ENCODE results near the gene PTPRF.
"Not testable (repeated sequence)": the region's sequence is repeated elsewhere in the genome, so short reads cannot be mapped to it uniquely, and the experiment has no call there.

Gene PTPRF

DNA sequence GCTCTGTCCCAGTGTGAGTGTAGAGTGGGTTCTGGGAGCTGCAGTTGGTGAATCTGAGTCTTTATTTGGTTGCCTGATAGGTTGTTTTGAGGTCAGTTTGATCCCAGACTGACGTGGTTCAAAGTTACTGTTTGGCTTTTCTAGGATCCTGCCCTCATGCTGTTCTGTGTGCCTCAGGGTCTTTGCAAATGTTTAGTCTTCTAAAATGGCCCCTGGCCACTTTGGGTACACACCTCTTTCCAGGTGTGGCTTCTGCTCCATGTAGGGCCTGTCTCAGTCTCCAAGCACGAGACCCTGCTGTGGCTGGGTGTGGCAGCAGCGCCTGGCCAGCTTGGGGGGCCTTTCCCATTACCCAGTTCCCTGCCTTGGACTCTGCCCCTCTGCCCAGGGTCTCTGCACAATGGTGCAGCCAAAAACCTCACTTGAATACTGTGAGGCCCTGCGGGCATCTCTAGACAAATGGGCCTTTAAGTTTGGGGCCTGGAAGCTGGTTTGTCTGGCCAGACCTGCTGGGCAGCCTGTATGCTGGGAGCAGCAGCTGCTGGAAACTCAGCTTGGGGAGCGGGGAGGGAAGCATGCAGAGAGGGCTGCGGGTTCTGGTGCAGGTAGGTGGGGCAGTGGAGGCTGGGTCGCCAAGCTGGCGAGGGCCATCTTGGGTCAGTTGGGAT lies 5.6 kb downstream of the PTPRF start:
- FAIRE-seq (no peak), DNase-seq (ENCODE audit: insufficient read length, low spot score) (no peak)

DNA sequence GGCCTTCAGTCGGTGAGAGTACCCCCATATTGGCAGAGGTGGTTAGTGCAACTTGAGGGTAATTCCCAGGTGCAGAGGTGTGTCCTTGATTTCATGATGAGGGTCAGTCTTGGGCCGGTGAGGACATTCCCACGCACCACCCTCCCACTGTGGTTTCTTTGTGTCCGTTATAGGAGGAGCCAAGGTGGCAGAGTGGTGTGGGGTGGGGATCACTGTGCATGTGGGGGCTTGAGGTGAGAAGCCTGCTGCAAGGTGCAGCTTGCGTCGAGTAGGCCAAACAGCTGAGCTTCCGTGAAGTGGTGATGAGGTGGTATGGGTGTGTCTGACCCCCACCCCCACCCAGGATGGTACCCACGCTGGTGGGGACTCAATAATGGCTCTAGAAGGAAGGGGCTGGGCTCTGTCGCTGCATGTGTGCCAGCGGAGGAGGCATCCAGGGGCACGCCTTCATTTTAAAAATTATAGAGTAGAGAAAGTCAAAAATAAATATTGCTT lies 6.2 kb downstream of the PTPRF start:
- DNase-seq (ENCODE audit: insufficient read length, low spot score) (no peak), FAIRE-seq (no peak)

DNA sequence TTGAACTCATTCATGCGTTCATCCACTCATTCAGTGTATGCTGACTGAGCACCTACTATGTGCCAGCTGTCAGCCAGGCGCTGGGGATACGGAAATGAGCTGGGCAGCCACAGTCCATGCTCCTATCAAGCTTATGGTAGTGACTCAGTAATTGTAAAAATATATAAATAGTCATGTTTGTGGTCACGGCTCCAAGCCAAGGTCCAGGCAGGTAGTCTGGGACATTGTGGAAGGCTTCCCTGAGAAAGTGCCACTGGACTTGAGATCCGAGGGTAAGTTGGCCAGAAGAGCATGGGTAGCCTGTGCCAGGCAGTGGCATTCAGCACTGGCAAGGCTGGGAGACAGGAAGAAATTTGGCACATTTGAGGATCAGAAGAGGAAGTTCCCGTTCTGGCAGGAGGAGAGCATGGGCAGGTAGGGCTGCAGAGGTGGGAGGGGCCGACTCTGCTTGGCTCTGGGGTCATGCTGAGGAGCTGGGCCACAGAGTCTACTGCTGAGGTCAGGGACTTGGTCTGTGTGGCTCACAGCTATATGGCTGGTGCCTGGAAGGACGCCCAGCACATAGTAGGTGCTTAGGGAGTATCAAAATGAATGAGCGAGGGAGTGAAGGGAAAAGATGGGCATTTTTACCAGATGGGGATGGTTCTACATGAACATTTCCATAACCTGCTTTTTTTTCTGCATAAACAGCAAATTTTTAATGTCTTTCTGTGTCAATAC lies 6.9 kb downstream of the PTPRF start:
- FAIRE-seq, result no peak
- no peak for DNase-seq (ENCODE audit: insufficient read length, low spot score)

DNA sequence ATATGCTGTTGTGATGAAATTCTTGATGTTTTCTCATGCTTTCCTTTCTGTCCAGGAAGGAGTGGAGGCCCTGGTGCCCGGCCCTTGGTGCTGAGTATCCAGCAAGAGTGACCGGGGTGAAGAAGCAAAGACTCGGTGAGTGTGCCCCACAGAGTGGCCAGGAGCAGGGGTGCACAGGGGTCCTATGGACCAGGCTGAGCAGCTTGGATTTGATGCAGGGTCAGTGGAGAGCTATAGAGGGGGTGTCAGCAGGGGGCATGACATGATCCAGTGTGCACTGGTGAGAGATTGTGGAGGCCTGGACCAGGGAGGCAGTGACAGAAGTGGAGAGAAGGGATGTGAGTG lies 7.4 kb downstream of the PTPRF start:
- no peak for DNase-seq (ENCODE audit: insufficient read length, low spot score)
- FAIRE-seq, result no peak

DNA sequence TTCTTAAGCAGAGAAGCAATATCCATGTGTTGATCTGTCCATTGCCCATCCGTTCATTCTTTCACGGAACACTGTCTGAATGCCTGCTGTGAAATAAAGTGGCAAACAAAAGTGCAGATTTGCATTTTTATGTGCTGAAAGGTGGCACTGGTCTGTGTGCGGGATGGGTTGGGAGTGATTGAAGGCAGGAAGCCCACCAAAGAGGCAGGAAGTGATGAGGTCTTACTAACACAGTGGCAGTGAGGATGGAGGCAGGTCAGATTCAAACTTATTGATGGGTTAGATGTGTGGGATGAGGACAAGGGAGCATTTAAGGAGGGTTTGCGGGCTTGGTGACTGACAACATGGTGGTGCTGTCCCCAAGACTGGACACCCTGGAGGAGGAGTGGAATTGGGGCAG lies 8.3 kb downstream of the PTPRF start:
- DNase-seq (ENCODE audit: insufficient read length, low spot score) (no peak), FAIRE-seq (no peak)

DNA sequence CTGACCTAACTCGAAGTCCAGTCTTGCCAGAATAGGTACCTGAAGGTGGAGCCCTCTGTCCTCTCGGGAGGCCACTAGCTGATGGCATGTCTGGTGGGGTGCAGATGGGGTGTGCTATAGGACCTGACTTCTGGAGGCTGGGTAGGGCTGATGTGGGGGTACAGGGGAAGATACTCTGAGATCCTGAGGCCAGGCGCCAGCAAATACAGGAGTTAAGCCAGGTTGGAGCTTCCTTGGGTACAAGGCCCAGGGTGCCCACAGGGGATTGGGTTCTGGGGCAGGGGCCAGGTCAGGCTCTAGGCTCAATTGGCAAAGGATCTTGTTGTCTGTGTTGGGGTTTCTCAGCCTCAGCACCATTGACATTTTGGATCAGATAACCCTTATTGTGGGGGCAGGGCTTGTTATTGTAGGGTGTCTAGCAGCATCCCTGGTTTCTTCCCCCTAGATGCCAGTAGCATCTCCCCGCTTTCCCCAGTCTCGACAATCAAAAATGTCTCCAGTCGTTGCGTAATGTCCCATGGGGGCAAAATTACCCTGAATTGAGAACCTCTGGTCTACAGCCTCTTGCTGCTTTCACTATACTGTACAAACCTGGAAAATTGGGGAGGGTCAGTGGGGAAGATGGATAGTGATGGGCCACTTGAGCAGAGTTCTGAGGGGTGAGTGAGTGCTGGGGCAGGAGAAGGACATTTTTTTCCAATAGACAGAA lies 9.2 kb downstream of the PTPRF start:
- FAIRE-seq, result no peak
- no peak for DNase-seq (ENCODE audit: insufficient read length, low spot score)

DNA sequence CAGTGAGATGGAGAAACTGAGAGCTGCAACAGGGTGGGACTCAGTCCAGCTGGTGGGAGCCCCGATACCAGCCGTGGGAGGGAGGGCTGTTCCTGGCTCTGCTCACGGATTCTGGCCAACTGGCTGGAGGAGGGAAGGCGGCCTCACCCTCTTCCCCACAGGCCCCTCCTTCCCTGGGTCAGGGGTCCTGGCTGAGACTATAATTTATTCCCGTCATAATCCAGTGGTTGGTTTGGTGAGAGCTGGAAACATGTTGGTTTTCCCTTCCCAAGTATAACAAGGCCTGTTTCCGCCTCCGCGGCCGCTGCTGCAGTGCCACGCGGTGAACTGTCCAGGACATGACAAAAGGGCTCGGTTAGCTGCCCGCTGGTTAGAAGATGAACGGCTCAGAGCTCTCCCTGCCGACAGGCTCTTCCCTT lies 10.0 kb downstream of the PTPRF start:
- DNase-seq (ENCODE audit: insufficient read length, low spot score), result no peak
- no peak for FAIRE-seq

DNA sequence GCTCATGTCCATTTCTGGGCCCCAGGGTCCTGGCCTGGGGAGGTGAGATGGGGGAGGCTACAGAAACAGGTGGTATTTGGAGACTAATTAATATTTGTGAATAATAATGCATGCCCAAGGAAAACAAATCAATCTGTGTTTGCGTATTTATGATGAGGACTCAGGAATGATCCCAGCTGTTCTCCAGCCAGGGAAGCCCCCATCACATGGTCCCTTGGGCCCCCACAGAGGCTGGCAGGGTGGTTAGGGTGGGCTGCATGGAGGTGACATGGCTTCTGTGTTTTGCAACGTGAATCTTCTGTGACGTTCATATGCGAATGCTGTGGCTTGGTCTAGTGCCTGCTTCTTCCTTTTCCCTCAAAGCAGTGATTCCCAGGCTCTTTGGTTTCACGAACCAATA lies 10.5 kb downstream of the PTPRF start:
- FAIRE-seq (no peak), DNase-seq (ENCODE audit: insufficient read length, low spot score) (no peak)

DNA sequence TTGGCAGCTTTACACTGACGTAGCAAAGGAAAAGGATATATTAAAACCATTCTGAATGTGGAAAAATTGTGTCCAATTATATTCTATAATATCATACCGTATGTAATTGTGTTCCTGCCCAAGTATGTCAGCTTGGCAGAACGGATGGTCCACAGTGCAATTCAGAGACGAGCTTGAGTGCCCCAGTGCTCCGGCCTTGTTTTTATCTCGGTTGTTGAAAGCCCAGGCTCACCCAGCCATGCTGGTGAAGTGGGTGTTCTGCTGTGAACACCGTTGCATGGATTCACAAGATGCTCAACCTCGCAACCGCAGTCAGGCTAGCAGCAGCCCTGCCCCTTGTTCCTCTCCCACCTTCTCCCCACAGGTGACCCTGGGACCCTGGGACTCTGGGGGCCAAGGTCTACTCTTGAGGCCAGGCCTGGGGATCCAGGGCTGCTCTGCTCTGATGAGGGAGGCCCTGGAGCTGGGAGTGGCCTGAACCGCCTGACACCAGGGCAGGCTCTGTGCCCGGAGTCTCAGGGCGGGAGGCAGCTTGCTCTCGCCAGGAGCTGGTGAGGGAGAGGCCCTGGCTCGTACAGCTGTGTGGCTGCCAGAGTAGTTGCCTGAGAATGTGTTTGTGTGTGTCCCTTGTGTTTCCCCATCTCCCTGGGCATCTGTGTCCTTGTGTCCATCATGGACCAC lies 11.2 kb downstream of the PTPRF start:
- FAIRE-seq (no peak), DNase-seq (ENCODE audit: insufficient read length, low spot score) (no peak)

DNA sequence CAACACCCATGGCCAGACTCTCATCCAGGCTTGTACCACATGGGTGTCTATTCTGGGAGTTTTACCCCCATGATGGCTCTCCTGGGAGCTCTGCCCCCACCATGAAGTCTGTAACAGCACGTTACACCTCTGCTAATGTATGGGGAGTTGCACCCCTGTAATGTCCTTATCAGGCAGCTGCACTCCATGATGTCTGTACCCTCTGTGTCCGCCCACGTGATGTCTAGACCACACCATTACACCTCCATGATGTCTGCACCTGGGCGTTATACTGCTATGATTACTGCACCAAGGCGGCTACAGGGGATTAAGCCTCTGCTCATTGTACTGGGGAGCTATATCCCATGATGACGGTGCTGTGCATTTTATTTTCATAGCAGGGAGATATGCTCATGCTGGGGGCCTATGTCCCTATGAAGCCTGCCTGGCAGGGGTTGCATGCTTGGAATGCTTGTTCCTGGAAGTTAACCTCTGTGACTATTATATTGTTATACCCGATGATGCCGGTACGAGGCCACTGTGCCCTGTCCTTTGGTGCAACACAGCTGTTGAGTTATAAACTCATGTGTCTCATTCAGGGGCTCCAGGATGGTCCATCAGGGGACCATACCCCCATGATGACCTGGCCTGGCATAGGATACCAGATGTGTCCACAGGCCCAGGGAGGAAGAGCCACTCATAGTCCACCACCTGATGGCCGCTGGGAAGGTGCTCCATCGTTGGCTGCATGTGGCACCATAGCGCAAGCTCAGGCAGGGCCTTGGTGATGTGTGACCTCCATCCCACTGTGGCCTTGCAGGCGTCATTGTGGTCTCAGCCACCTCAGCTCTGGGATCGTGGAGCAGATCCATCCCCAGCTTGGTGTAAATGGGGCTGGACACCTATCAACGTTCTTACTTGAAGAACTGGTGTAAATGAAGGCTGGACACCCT lies 12.1 kb downstream of the PTPRF start:
- FAIRE-seq (no peak), DNase-seq (ENCODE audit: insufficient read length, low spot score) (no peak)

DNA sequence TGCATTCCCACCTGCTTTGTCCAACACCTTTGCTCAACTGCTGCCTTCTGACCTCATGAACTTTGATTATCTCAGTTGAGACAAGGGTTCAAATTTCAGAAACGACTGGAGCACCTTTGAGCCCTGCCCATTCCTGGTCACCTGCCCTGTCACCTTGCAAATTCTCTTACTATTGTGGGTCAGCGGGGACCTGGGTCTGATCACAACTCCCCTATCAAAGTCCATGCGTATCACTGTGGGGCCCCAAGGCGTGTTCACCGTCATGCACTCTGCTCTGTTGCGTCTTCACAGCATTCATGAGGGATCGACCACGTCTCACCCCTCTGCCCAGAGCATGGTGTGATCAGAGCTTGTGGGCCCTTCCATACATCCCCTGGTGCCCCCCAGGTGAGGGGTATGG lies 12.9 kb downstream of the PTPRF start:
- DNase-seq (ENCODE audit: insufficient read length, low spot score), result no peak
- no peak for FAIRE-seq

DNA sequence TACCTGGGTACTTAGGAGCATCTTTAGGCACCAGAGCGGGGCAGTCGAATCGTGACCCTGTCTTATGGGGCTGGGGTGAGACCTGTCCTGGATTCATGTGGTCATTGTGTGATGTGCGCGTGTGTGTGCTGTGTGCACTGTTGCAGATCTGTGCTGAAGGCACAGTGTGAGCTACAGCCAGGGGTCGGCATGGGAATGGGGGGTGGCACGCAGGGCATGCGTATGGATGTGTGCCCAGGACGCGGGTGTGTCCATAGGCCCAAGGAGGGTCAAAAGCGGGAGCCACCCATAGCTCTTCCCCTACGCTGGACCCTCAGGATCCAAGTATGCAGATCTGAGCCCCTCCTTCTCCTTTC lies 14.6 kb downstream of the PTPRF start:
- FAIRE-seq, result no peak

DNA sequence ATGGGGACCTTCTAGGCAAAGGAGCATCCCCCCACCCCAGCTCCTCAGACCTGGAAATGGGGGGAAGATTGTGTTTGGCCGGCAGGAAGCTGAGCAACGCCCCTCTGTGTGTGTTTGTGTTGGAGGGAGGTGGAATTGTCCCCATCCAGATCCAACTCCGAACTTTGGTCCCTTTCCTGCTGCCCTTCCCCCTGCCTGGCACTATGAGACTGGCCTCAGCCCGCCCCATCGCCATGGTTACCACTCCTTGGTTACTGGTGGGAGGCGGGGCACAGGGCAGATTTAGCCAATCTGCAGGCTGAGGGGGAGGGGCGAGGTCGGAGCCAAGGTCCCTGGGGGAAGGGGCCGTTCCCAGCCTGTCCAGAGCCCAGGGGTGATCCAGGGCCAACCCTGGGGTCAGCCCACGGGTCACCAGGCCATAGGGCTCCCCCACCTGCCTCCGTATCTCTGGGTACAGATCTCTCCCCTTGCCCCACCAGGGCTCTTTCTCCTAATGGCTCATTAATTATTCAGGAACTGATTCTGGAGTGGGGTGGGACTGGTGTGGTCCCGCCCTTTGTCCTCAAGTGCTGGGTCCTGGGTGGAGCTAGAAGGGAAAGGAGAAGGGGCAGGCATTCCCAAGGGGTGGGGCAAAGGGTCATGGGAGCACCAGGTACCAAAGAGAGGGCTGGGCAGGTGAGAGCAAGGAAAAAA lies 15.2 kb downstream of the PTPRF start:
- DNase-seq (ENCODE audit: insufficient read length, low spot score) (no peak), FAIRE-seq (no peak)

More for the DNA sequence above, 14.6 kb downstream of the PTPRF start:
- no peak for DNase-seq (ENCODE audit: insufficient read length, low spot score)

DNA sequence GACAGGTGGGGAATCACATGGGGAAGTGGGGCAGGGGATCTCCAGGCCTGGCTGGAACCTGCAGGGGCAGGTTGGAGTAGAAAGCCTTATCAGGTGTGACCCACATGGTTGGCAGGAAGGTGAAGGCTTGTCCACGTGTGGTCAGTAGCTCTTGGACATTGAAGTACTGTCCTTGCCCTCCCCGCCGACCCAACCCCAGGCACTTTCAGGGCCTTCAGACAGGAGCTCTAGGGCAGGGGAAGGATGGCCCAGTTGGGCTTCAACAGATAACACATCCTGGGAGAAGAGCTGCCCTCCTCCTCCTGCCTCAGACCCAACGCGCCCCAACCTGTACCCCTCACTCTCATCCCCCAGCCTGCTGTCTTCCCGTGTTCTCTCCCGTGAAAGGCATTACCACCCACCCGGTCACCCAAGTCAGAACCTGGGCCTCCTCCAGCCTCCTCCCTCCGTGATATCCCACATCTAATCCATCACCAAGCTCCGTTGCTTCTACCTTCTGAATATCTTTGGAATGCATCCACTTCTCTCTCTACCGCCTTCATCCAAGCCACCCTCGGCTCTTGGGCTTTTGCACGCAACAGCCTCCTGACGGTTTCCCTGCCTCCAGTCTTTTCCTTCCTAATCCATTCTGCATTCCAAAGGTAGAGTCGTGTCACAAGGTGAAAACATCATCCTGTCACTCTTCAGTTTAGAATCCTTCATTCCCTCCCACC lies 15.9 kb downstream of the PTPRF start:
- DNase-seq (ENCODE audit: insufficient read length, low spot score) (no peak), FAIRE-seq (no peak)

DNA sequence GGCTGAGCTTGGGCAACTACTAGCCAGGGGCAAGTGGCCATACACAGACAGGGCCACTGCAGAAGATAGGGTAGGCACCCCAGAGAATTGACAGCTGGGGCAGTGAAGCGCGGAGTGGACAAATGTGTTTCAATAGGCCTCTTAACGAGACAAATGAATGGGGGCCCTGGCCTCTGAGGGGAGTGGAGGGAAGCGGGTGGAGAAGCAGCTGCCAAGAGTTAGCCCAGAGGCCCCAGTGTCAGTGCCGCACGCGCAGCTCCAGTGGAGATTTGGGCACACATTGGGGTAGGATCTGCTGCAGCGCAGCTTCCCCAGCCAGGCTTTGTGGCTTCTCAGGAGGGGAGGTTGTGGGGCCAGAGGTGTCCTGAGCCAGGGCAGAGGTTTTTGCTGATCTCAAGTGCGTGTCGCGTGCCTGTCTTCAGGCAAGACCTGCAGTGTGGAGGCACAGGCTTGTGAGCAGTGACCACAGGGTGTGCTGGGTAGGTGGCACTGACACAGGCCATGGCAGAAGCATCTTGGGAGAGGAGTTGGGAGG lies 16.9 kb downstream of the PTPRF start:
- DNase-seq (ENCODE audit: insufficient read length, low spot score), result no peak
- no peak for FAIRE-seq

DNA sequence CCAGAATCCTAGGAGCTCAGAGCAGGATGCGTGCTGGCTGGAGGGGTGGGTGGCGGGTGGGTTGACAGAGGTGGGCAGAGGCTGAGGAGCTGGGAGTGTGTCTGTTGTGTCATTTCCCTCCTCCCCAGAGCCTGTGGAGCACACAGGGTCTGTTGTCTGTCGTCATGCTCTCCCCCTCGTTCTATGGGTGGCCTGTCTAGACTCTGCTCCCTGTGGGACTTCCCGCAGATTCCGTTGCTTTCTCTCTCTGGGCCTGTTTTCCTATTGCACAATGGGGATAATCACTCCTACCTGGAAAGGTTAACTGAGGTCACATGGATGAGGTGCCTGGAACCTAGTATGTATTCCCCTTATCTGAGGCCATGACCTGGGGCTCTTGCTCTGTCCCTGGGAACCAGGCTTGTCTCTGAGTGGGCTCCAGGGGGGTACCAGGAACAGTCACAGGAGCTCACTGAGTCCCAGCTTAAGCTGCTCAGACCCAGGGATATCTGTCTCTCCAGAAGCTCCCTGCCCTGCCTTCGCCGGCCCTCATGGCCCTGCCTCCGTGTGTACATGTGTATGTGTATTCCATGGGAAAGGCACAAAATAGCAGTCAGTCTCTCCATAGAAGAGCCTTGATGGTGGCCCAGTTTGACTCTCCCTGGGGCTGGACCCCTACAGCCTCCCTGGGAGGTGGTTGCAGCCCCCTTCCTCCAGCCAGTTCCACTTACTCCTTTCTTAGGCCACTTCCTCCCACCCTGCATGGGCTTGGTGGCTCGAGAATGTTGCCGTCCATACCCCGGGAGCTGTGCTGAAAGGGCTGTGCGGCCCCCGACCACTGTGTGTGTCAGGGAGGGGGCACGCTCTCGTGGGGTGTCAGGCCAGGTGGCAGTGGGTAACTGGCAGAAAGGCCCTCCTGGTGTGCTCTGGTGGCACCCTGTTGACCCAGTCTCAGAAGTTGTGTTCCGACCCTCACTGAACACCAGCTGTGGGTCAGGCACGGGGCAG lies 17.9 kb downstream of the PTPRF start:
- DNase-seq (ENCODE audit: insufficient read length, low spot score), result no peak

DNA sequence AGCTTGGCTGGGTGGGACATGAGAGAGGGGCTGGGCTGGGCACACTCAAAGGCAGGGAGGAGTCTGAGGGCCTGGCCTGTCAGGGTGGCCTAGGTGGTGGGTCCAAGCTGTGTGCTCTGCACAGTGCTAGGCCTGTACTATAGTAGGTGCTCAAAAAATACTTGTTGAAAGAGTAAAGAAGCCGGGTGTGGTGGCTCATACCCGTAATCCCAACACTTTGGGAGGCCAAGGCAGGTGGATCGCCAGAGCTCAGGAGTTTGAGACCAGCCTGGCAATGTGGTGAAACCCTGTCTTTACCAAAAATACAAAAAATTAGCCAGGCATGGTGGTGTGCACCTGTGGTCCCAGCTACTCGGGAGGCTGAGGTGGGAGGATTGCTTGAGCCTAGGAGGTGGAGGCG lies 18.7 kb downstream of the PTPRF start:
- DNase-seq (ENCODE audit: insufficient read length, low spot score); FAIRE-seq: not testable (repeated sequence)

More for the DNA sequence above, 17.9 kb downstream of the PTPRF start:
- FAIRE-seq, result no peak

Measured in GM19239 (cell line).